HepG2 (cell line): Measurements from ENCODE around the gene RSPH9. TPM values are rescaled to one million over a fixed set of nuclear protein-coding genes. Genes with fewer than 3 reads are reported as not detected.

ENCODE experiments used
- AHR ChIP-seq: IDR thresholded peaks from 2 replicates; pipeline ENCODE4 v1.6.1; 2018; ENCODE audit warnings: missing genetic modification reagents, missing compliant biosample characterization
- BCL6 ChIP-seq: IDR thresholded peaks from 2 replicates; pipeline ENCODE4 v1.6.1; 2016; ENCODE audit warnings: missing genetic modification reagents, missing compliant biosample characterization
- BORCS8-MEF2B ChIP-seq: sonication (generic); formaldehyde crosslinking; IDR thresholded peaks from 2 replicates; pipeline ENCODE4 v1.8.0; 2022; ENCODE audit warnings: mild to moderate bottlenecking, missing genetic modification reagents
- CSRNP2 ChIP-seq: sonication (generic); formaldehyde crosslinking; conservative IDR thresholded peaks from 2 replicates; pipeline ENCODE4 v1.8.0; 2022; ENCODE audit warnings: low read depth, missing genetic modification reagents
- GPBP1L1 ChIP-seq: sonication (generic); formaldehyde crosslinking; IDR thresholded peaks from 2 replicates; pipeline ENCODE4 v1.5.0; 2020; ENCODE audit warnings: mild to moderate bottlenecking, missing genetic modification reagents
- HCFC1 ChIP-seq: fragments of 150-350 bp; IDR thresholded peaks from 2 replicates; pipeline ENCODE4 v1.6.1; 2014; ENCODE audit warnings: low read depth, low read length
- HDAC6 ChIP-seq: fragments of 200-600 bp; sonication (generic); IDR thresholded peaks from 2 replicates; pipeline ENCODE4 v1.7.0; 2017; ENCODE audit warnings: mild to moderate bottlenecking, antibody characterized with exemption, low read length, low read depth
- HIC2 ChIP-seq: sonication (generic); formaldehyde crosslinking; IDR thresholded peaks from 2 replicates; pipeline ENCODE4 v1.9.0; 2022; ENCODE audit warnings: low read depth, missing genetic modification reagents
- JDP2 ChIP-seq: sonication (generic); formaldehyde crosslinking; IDR thresholded peaks from 2 replicates; pipeline ENCODE4 v1.8.1; 2022; ENCODE audit warnings: missing genetic modification reagents, borderline replicate concordance
- KDM3A ChIP-seq: IDR thresholded peaks from 2 replicates; pipeline ENCODE4 v1.6.1; 2018; ENCODE audit warnings: low read depth, missing compliant biosample characterization
- KLF15 ChIP-seq: sonication (generic); formaldehyde crosslinking; IDR thresholded peaks from 2 replicates; pipeline ENCODE4 v1.8.1; 2023; ENCODE audit warnings: borderline replicate concordance, mild to moderate bottlenecking, inconsistent platforms, missing genetic modification reagents, mixed read lengths
- PCBP1 ChIP-seq: fragments of 200-400 bp; formaldehyde crosslinking; IDR thresholded peaks from 2 replicates; pipeline ENCODE4 v1.6.1; 2017; ENCODE audit warnings: mild to moderate bottlenecking, low read depth, low read length, borderline replicate concordance
- PHF21A ChIP-seq: sonication (generic); formaldehyde crosslinking; IDR thresholded peaks from 2 replicates; pipeline ENCODE4 v1.5.0; 2020; ENCODE audit warnings: mild to moderate bottlenecking, missing genetic modification reagents
- RAD21 ChIP-seq: fragments of 450-650 bp; formaldehyde crosslinking; IDR thresholded peaks from 2 replicates; pipeline ENCODE4 v1.5.0; 2020; ENCODE audit warnings: mild to moderate bottlenecking
- RBAK ChIP-seq: sonication (generic); formaldehyde crosslinking; IDR thresholded peaks from 2 replicates; pipeline ENCODE4 v1.5.1; 2020; ENCODE audit warnings: mild to moderate bottlenecking, missing genetic modification reagents
- RFXAP ChIP-seq: sonication (generic); formaldehyde crosslinking; IDR thresholded peaks from 2 replicates; pipeline ENCODE4 v1.4.0; 2020; ENCODE audit warnings: missing genetic modification reagents, borderline replicate concordance
- SALL2 ChIP-seq: sonication (generic); formaldehyde crosslinking; IDR thresholded peaks from 2 replicates; pipeline ENCODE4 v1.8.1; 2023; ENCODE audit warnings: mild to moderate bottlenecking, missing genetic modification reagents, inconsistent platforms
- STAG1 ChIP-seq: sonication (generic); formaldehyde crosslinking; IDR thresholded peaks from 2 replicates; pipeline ENCODE4 v1.4.0; 2020; ENCODE audit warnings: missing genetic modification reagents
- ZNF253 ChIP-seq: sonication (generic); formaldehyde crosslinking; IDR thresholded peaks from 2 replicates; pipeline ENCODE4 v1.8.0; 2022; ENCODE audit warnings: mild to moderate bottlenecking, missing genetic modification reagents, borderline replicate concordance
- ZNF282 ChIP-seq: fragments of 450-650 bp; IDR thresholded peaks from 2 replicates; pipeline ENCODE4 v1.6.1; 2018; ENCODE audit not compliant: partially characterized antibody
- ZNF510 ChIP-seq: sonication (generic); formaldehyde crosslinking; IDR thresholded peaks from 2 replicates; pipeline ENCODE4 v1.4.0; 2020; ENCODE audit warnings: low read depth, mild to moderate bottlenecking, missing genetic modification reagents
- ZNF567 ChIP-seq: sonication (generic); formaldehyde crosslinking; IDR thresholded peaks from 2 replicates; pipeline ENCODE4 v1.8.1; 2023; ENCODE audit warnings: mild to moderate bottlenecking, missing genetic modification reagents, borderline replicate concordance
- polyA plus RNA-seq, 8 experiments: library from polyadenylated mRNA; depleted of rRNA in 3 of 8; stranded (reverse) in 7 of 8; unstranded in 1 of 8; fragments of >200 nt; fragmentation: Illumina TruSeq in 4 of 8; extraction: Trizol in 4 of 8; gene quantifications; 2 replicates each; pipeline versions ENCODE4 v1.2.1 to v1.2.3, GENCODE V29; 2011 to 2016; ENCODE audit warnings: low read depth in 4 of 8, missing spikeins in 1 of 8, mixed read lengths in 1 of 8; ENCODE audit not compliant: insufficient read depth in 1 of 8
- total RNA-seq, 5 experiments: library from RNA; depleted of rRNA; stranded (reverse); fragments of >200 nt; fragmentation: Illumina TruSeq; extraction: Trizol; gene quantifications; 2 replicates each; pipeline ENCODE4 v1.2.3, GENCODE V29; 2016; ENCODE audit warnings: low read depth in 1 of 5
- TF ChIP-seq, protein P1 (sequence below): IDR thresholded peaks from 2 replicates; pipeline ENCODE4 v1.6.1; 2016; ENCODE audit warnings: missing biosample characterization, missing genetic modification reagents, low read depth
- TF ChIP-seq, protein P2 (sequence below): sonication (generic); formaldehyde crosslinking; IDR thresholded peaks from 2 replicates; pipeline ENCODE4 v1.4.0; 2020; ENCODE audit warnings: missing genetic modification reagents, mild to moderate bottlenecking, borderline replicate concordance

RSPH9 gene
- total and polyA plus RNA-seq, 2 of the 13 experiments (the other 11 are each of a cell fraction or from before 2014, with no cell fraction given) = 0.04 TPM; not detected in 1

DNA sequence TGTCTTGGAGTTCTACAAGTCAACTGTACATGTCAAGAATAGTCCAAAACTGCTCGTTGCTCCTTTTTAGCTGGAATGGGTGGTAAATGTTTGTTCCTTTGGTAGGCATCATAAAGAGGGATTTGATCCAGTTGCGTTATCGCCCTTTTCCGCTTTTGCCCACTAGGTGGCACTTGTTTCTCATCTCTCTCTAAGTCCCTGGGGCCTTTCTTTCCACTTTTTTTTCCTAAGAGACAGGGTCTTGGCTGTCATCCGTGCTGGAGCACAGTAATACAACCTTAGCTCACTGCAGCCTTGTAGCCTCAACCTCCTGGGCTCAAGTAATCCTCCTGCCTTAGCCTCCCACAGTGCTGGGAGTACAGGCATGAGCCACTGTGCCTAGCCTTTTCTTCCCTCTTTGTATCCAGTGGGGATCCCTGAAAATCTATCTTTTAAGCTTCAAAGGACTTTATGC is 36.5 kb upstream of the RSPH9 start (continued):
- TF ChIP-seq KLF15 (CRISPR knock-in tag) = no peak
- TF ChIP-seq SALL2 (CRISPR knock-in tag) = no peak
- TF ChIP-seq HDAC6 = no peak
- no peak for TF ChIP-seq RFXAP
- TF ChIP-seq STAG1 (CRISPR knock-in tag) = peak; percentile 83
- TF ChIP-seq PHF21A (CRISPR knock-in tag) = no peak
- TF ChIP-seq BORCS8-MEF2B (CRISPR knock-in tag) = no peak
- no peak for TF ChIP-seq RBAK
- TF ChIP-seq PCBP1 = no peak
- TF ChIP-seq ZNF510 = 0 out of 2 replicates have a peak, but pooled peaks have one; percentile 29
- TF ChIP-seq CSRNP2 (CRISPR knock-in tag) = no peak
- TF ChIP-seq RAD21 = peak; percentile 54
- TF ChIP-seq HIC2 (CRISPR knock-in tag) = no peak
- TF ChIP-seq ZNF282 = no peak
- TF ChIP-seq ZNF567 = no peak
- TF ChIP-seq BCL6 (CRISPR knock-in tag) = no peak
- no peak for TF ChIP-seq GPBP1L1 (CRISPR knock-in tag)
- TF ChIP-seq ZNF253 (CRISPR knock-in tag) = no peak
- no peak for TF ChIP-seq HCFC1
- no peak for TF ChIP-seq AHR (CRISPR knock-in tag)
- TF ChIP-seq, protein P1, sequence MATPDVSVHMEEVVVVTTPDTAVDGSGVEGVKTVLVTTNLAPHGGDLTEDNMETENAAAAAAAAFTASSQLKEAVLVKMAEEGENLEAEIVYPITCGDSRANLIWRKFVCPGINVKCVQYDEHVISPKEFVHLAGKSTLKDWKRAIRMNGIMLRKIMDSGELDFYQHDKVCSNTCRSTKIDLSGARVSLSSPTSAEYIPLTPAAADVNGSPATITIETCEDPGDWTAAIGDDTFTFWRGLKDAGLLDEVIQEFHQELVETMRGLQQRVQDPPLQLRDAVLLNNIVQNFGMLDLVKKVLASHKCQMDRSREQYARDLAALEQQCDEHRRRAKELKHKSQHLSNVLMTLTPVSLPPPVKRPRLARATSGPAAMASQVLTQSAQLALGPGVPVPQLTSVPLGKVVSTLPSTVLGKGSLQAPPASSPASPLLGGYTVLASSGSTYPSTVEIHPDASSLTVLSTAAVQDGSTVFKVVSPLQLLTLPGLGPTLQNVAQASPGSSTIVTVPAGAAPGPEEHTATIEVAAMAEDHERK (CRISPR knock-in tag) = no peak
- TF ChIP-seq, protein P2, sequence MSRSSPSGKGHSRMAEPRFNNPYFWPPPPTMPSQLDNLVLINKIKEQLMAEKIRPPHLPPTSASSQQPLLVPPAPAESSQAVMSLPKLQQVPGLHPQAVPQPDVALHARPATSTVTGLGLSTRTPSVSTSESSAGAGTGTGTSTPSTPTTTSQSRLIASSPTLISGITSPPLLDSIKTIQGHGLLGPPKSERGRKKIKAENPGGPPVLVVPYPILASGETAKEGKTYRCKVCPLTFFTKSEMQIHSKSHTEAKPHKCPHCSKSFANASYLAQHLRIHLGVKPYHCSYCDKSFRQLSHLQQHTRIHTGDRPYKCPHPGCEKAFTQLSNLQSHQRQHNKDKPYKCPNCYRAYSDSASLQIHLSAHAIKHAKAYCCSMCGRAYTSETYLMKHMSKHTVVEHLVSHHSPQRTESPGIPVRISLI (CRISPR knock-in tag) = peak; percentile 87; the same call in 1 of the 2 replicates
- no peak for TF ChIP-seq JDP2
- TF ChIP-seq KDM3A (CRISPR knock-in tag) = peak; percentile 44; the same call in 1 of the 2 replicates
